ENCODE measurements around the gene ST8SIA6. TPM values are rescaled to one million over a fixed set of nuclear protein-coding genes. Genes with fewer than 3 reads are reported as not detected.

The ST8SIA6 gene
- total and polyA plus RNA-seq, 9 of the 15 experiments (the other 6 are each of a cell fraction or from before 2014, with no cell fraction given): 0.69 to 6.7 (median 5.0) TPM

DNA sequence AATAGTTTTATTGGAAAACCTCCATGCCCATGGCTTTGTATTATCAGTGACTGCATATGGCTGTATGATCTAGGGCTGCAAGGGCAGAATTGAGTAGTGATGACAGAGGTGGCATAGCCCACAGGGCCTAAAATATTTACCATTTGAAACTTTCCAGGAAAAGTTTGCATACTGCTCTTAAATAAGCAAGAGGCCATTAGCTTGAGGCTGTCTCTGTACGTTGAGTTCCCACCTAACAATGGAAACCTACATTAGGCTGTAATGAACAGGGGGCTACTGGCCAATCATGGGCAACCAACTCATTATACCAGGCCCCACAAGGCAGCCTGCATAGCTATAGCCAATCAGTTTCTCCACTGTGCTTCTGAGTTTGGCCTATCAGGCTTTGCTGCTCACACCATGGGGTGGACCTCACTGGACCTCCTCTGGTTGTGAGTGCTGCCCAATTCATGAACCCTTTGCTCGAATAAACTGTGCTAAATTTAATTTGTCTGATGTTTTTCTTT is 673 bp upstream of the ST8SIA6 start (continued):
- TF ChIP-seq ZNF232 (CRISPR knock-in tag; IDR thresholded peaks at IDR 0.05) (no peak), ZBTB40 (IDR thresholded peaks at IDR 0.05) (no peak), ZBTB40 (CRISPR knock-in tag; IDR thresholded peaks at IDR 0.05) (no peak), CBFA2T3 (IDR thresholded peaks at IDR 0.05) (no peak; the same call in 1 of the 2 replicates), ZNF347 (CRISPR knock-in tag; IDR thresholded peaks at IDR 0.05; ENCODE audit: low read depth) (no peak), RHOXF2B (CRISPR knock-in tag; conservative IDR thresholded peaks at IDR 0.05) (no peak), NCOA1 (IDR thresholded peaks at IDR 0.05; ENCODE audit: low read depth) (0 out of 2 replicates have a peak, but pooled peaks have one; percentile 5), LARP7 (IDR thresholded peaks at IDR 0.05) (no peak), KHSRP (IDR thresholded peaks at IDR 0.05) (no peak), ZFP30 (CRISPR knock-in tag; IDR thresholded peaks at IDR 0.05; ENCODE audit: borderline replicate concordance) (no peak), RBM17 (IDR thresholded peaks at IDR 0.05; ENCODE audit: borderline replicate concordance, low read depth, low read length) (no peak), GATAD2A (IDR thresholded peaks at IDR 0.05) (no peak), POLR2B (IDR thresholded peaks at IDR 0.05; ENCODE audit: low read depth, partially characterized antibody) (peak; percentile 83), PML (IDR thresholded peaks at IDR 0.05; ENCODE audit: low read length) (no peak; the same call in 1 of the 2 replicates), FOSL1 (tag; conservative IDR thresholded peaks at IDR 0.05) (no peak), TAF15 (IDR thresholded peaks at IDR 0.05; ENCODE audit: low read depth, low read length) (no peak), ZC3H4 (CRISPR knock-in tag; IDR thresholded peaks at IDR 0.05; ENCODE audit: borderline replicate concordance) (no peak), PTRF (tag; IDR thresholded peaks at IDR 0.05) (no peak)
- TF ChIP-seq, protein P1, sequence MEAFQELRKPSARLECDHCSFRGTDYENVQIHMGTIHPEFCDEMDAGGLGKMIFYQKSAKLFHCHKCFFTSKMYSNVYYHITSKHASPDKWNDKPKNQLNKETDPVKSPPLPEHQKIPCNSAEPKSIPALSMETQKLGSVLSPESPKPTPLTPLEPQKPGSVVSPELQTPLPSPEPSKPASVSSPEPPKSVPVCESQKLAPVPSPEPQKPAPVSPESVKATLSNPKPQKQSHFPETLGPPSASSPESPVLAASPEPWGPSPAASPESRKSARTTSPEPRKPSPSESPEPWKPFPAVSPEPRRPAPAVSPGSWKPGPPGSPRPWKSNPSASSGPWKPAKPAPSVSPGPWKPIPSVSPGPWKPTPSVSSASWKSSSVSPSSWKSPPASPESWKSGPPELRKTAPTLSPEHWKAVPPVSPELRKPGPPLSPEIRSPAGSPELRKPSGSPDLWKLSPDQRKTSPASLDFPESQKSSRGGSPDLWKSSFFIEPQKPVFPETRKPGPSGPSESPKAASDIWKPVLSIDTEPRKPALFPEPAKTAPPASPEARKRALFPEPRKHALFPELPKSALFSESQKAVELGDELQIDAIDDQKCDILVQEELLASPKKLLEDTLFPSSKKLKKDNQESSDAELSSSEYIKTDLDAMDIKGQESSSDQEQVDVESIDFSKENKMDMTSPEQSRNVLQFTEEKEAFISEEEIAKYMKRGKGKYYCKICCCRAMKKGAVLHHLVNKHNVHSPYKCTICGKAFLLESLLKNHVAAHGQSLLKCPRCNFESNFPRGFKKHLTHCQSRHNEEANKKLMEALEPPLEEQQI (IDR thresholded peaks at IDR 0.05): peak; percentile 20; the same call in 1 of the 2 replicates

Measured in K562 (cell line).